Measurements from ENCODE around the gene ARRB1. TPM values are rescaled to one million over a fixed set of nuclear protein-coding genes. Genes with fewer than 3 reads are reported as not detected.
A peak's percentile ranks its signal among the peaks of the same experiment; 100 is the strongest.

The ARRB1 gene
- total RNA-seq, 4 donors from 2014 or later, result 23.1 to 61.8 (median 44.8) TPM

DNA sequence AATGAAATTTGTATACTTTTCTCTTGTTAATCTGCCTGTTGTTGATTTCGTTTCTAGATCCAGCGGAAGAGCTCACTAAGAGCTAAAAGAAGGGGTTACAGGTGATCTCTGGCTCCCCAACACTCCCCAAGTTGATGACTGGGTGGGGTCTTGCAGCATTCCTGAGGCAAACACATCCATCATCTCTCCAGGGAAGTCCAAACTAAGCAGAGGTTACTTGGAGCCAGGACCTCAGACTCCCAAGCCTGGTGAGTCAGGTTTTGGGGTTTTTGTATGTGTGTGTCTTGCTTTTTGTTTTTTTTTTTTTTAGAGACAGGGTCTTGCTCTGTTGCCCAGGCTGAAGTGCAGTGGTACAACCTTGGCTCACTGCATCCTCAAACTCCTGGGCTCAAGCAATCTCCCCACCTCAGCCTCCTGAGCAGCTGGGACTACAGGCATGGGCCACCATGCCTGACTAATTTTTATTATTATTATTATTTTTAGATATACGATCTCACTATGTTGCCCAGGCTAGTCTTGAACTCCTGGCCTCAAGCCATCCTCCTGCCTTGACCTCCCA lies 36.4 kb upstream of the ARRB1 start:
- intact Hi-C loops (cut with DNase I; ENCODE audit: low total_unique reads), result no loop called here
- H3K27ac ChIP-seq, result no peak overlapping the region
- no peaks in the 10 kb centered on the region for H3K36me3 ChIP-seq
- H3K4me3 ChIP-seq, result no peak overlapping the region
- no peaks in the 10 kb centered on the region for H3K27me3 ChIP-seq
- no peaks in the 10 kb centered on the region for H3K4me1 ChIP-seq
- TF ChIP-seq POLR2A (IDR thresholded peaks at IDR 0.05) (no peak), CTCF (IDR thresholded peaks at IDR 0.05) (no peak)
- H3K9me3 ChIP-seq, result no peaks in the 10 kb centered on the region
- no peak for DNase-seq

- no peaks in the 10 kb centered on the region for H3K27me3 ChIP-seq
- no peak for TF ChIP-seq CTCF (IDR thresholded peaks at IDR 0.05)
- no peak for TF ChIP-seq POLR2A (IDR thresholded peaks at IDR 0.05)
- no peaks in the 10 kb centered on the region for H3K36me3 ChIP-seq
- no peak for DNase-seq
- H3K9me3 ChIP-seq, result no peaks in the 10 kb centered on the region
- no peak overlapping the region for H3K27ac ChIP-seq
- H3K4me1 ChIP-seq, result no peaks in the 10 kb centered on the region
- no peak overlapping the region for H3K4me3 ChIP-seq
- intact Hi-C loops (cut with DNase I; ENCODE audit: low total_unique reads), result no loop called here
These were observed 35.6 kb upstream of the ARRB1 start for GRCh38 chr11:75386942-75387630.

GRCh38 chr11:75384438-75385080 lies 33.1 kb upstream of the ARRB1 start:
- Histone ChIP-seq H3K4me1 (no peaks in the 10 kb centered on the region), H3K9me3 (no peaks in the 10 kb centered on the region), H3K27ac (no peak overlapping the region), H3K4me3 (no peak overlapping the region), H3K36me3 (no peaks in the 10 kb centered on the region), H3K27me3 (no peaks in the 10 kb centered on the region)
- TF ChIP-seq POLR2A (IDR thresholded peaks at IDR 0.05), result no peak
- TF ChIP-seq CTCF (IDR thresholded peaks at IDR 0.05), result peak; percentile 97 to 99 (median 98)
- DNase-seq, result peak; percentile 66 to 80
- intact Hi-C loops (cut with DNase I; ENCODE audit: low total_unique reads), result loop anchor here (2.0 kb wide), 1 partner anchor 106 kb away; no protein-coding TSS in a partner anchor

DNA sequence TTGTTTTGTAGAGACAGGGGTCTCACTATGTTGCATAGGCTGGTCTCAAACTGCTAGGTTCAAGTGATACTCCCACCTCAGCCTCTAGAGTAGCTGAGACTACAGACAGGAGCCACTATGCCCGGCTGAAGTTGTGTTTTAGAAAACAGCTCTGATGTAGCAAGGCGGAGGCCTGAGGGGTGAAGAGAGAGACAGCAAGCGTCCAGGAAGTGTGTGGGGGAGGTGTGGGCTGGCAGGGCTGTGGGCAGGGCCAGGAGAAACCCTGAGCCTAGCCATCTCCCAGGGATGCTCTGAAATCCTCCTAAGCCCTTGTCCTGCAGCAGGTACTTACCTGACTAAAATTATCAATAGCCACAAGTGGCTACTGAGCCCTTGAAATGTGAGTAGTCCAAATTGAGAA lies 31.8 kb upstream of the ARRB1 start:
- intact Hi-C loops (cut with DNase I; ENCODE audit: low total_unique reads), result no loop called here
- H3K27ac ChIP-seq, result no peak overlapping the region
- H3K4me1 ChIP-seq, result no peaks in the 10 kb centered on the region
- TF ChIP-seq POLR2A (IDR thresholded peaks at IDR 0.05), result no peak
- no peak for TF ChIP-seq CTCF (IDR thresholded peaks at IDR 0.05)
- H3K36me3 ChIP-seq, result no peaks in the 10 kb centered on the region
- H3K27me3 ChIP-seq, result no peaks in the 10 kb centered on the region
- H3K9me3 ChIP-seq, result no peaks in the 10 kb centered on the region
- no peak overlapping the region for H3K4me3 ChIP-seq
- DNase-seq, result no peak
